ENCODE data around the gene IER5. TPM values are rescaled to one million over a fixed set of nuclear protein-coding genes. Genes with fewer than 3 reads are reported as not detected.

IER5 gene
- total and polyA plus RNA-seq, 9 of the 15 experiments (the other 6 are each of a cell fraction or from before 2014, with no cell fraction given): 2.4 to 32.1 (median 12.0) TPM

GRCh38 chr1:181128592-181129497 lies 40.3 kb downstream of the IER5 start:
- H3K9me3 ChIP-seq (replicated peaks; ENCODE audit: control insufficient read depth, insufficient read depth, low read depth, low read length): no peaks in the 10 kb centered on the region
- peak overlapping the region; percentile 60 for H2AFZ ChIP-seq (ENCODE audit: low read depth, low read length)
- H3K4me3 ChIP-seq: no peak overlapping the region
- no peaks in the 10 kb centered on the region for H3K9me1 ChIP-seq (ENCODE audit: control insufficient read depth, insufficient read depth, low read length)
- no peak for FAIRE-seq
- H3K27me3 ChIP-seq (ENCODE audit: control insufficient read depth in 2 of 2, insufficient read depth in 2 of 2, low read length in 2 of 2): no peaks in the 10 kb centered on the region
- H3K4me1 ChIP-seq (replicated peaks in 1 of 2; ENCODE audit: control insufficient read depth in 2 of 2, insufficient read depth in 2 of 2, low read length in 2 of 2): peaks cover 56 to 58% of the 10 kb centered on the region in 2 experiments
- POLR2A ChIA-PET: interaction anchor here (0.7 to 4.7 kb wide), 10 partner anchors 10 to 478 kb away, joined by 3 to 52 read pairs (median 6); no protein-coding TSS in a partner anchor
- peak overlapping the region; percentile 62; the same call in 2 of the 3 replicates for H3K27ac ChIP-seq (ENCODE audit: extremely low read depth, low read depth, low read length)
- 35% methylated on average over 18 of the region's 19 CpGs for WGBS (ENCODE audit: insufficient coverage, low coverage, missing lambda C conversion rate)
- intact Hi-C loops (cut with micrococcal nuclease): loop anchor here (2.0 kb wide), 1 partner anchor 24 kb away; no protein-coding TSS in a partner anchor
- peak overlapping the region; percentile 50 to 54 for H3K9ac ChIP-seq (ENCODE audit: insufficient read depth in 1 of 2, low read depth in 2 of 2, low read length in 2 of 2)
- DNase-seq (ENCODE audit: extremely low read depth in 1 of 4, low spot score in 3 of 4): peak; percentile 51 to 66 (median 60)
- in situ Hi-C loops (cut with MboI): no loop called here
- H3K4me2 ChIP-seq (ENCODE audit: insufficient read depth, low read length): peak overlapping the region; percentile 68
- peaks cover 8% of the 10 kb centered on the region for H4K20me1 ChIP-seq (replicated peaks; ENCODE audit: control insufficient read depth, insufficient read depth, low read length)
- no TSS peak for BruUV-seq (replicated peaks)
- H3K79me2 ChIP-seq (ENCODE audit: control insufficient read depth, insufficient read depth, low read length): no peaks in the 10 kb centered on the region
- ATAC-seq: peak; percentile 63
- CTCF ChIA-PET (ENCODE audit: low intra/inter-chr PET ratio): no interaction called here
- H3K36me3 ChIP-seq (ENCODE audit: control insufficient read depth, insufficient read depth, low read length): no peaks in the 10 kb centered on the region
- TF ChIP-seq ZNF639 (CRISPR knock-in tag; conservative IDR thresholded peaks at IDR 0.05 in 1 of 2, IDR thresholded peaks at IDR 0.05 in 1 of 2): peak in 1 of 2 experiments; percentile 65; a peak in 2 of 4 replicates
- 0 out of 2 replicates have a peak, but pooled peaks have one; percentile 30 for TF ChIP-seq EHMT2 (IDR thresholded peaks at IDR 0.05)
- TF ChIP-seq ESRRA (IDR thresholded peaks at IDR 0.05; ENCODE audit: borderline replicate concordance, low read depth): peak; percentile 94
- TF ChIP-seq ZBTB7A (IDR thresholded peaks at IDR 0.05; ENCODE audit: borderline replicate concordance, control insufficient read depth, low read depth, low read length): peak; percentile 67; the same call in 1 of the 2 replicates
- TF ChIP-seq MIER1 (IDR thresholded peaks at IDR 0.05; ENCODE audit: low read depth): no peak
- TF ChIP-seq SPI1 (IDR thresholded peaks at IDR 0.05; ENCODE audit: borderline replicate concordance, low read depth, low read length): peak; percentile 100
- peak; percentile 76 for TF ChIP-seq MTA1 (IDR thresholded peaks at IDR 0.05; ENCODE audit: borderline replicate concordance)
- no peak for TF ChIP-seq PTRF (tag; IDR thresholded peaks at IDR 0.05)
- 0 out of 2 replicates have a peak, but pooled peaks have one; percentile 24 for TF ChIP-seq KLF13 (tag; IDR thresholded peaks at IDR 0.05; ENCODE audit: borderline replicate concordance, low read depth)
- no peak for TF ChIP-seq POLR2AphosphoS5 (IDR thresholded peaks at IDR 0.05; ENCODE audit: control insufficient read depth, insufficient read depth, low read depth, low read length)
- TF ChIP-seq NRF1 (conservative IDR thresholded peaks at IDR 0.05 in 1 of 2, IDR thresholded peaks at IDR 0.05 in 1 of 2): peak in 1 of 2 experiments; percentile 16; a peak in 1 of 4 replicates
- TF ChIP-seq SRSF9 (IDR thresholded peaks at IDR 0.05; ENCODE audit: borderline replicate concordance, low read depth, low read length): no peak
- TF ChIP-seq FOXK2 (conservative IDR thresholded peaks at IDR 0.05 in 1 of 2, IDR thresholded peaks at IDR 0.05 in 1 of 2; ENCODE audit: low read depth in 2 of 2): peak; percentile 46 to 69
- TF ChIP-seq ZNF143 (CRISPR knock-in tag; IDR thresholded peaks at IDR 0.05): 0 out of 2 replicates have a peak, but pooled peaks have one; percentile 0
- peak; percentile 27; the same call in 1 of the 2 replicates for TF ChIP-seq STAT5A (IDR thresholded peaks at IDR 0.05; ENCODE audit: borderline replicate concordance, low read length)
- 0 out of 2 replicates have a peak, but pooled peaks have one; percentile 40 for TF ChIP-seq PHB2 (IDR thresholded peaks at IDR 0.05; ENCODE audit: low read depth)
- TF ChIP-seq NR1H2 (CRISPR knock-in tag; IDR thresholded peaks at IDR 0.05): no peak
- TF ChIP-seq HDAC2 (IDR thresholded peaks at IDR 0.05): 0 out of 2 replicates have a peak, but pooled peaks have one; percentile 53
- TF ChIP-seq CCNT2 (IDR thresholded peaks at IDR 0.05; ENCODE audit: borderline replicate concordance, extremely low read depth, insufficient read length, low read depth, low read length): peak; percentile 55
- no peak for TF ChIP-seq SMAD3 (CRISPR knock-in tag; conservative IDR thresholded peaks at IDR 0.05)
